Activated CD8-positive, alpha-beta memory T cell treated with anti-CD3 and anti-CD28 coated beads, Interleukin-2, amount 50 U/mL, for 1 hour (primary cell): ENCODE results near the gene PXDN.
"Not testable (repeated sequence)": the region's sequence is repeated elsewhere in the genome, so short reads cannot be mapped to it uniquely, and the experiment has no call there.

ENCODE experiments used
- DNase-seq: peaks from one replicate; pipeline ENCODE4 v3.0.0-alpha.2; 2020; ENCODE audit errors: extremely low read depth

PXDN gene

GRCh38 chr2:1685078-1685956, 59.0 kb downstream of the PXDN start:
- DNase-seq, result no peak

- no peak for DNase-seq
Observed at GRCh38 chr2:1683297-1683696, 61.0 kb downstream of the PXDN start.

- no peak for DNase-seq
Observed at GRCh38 chr2:1682181-1682440, 62.2 kb downstream of the PXDN start.

GRCh38 chr2:1681323-1682180, 62.8 kb downstream of the PXDN start:
- no peak for DNase-seq

GRCh38 chr2:1681017-1681318, 63.3 kb downstream of the PXDN start:
- no peak for DNase-seq

GRCh38 chr2:1680222-1681016, 63.9 kb downstream of the PXDN start:
- DNase-seq, result no peak

GRCh38 chr2:1679488-1680039, 64.8 kb downstream of the PXDN start:
- DNase-seq, result not testable (repeated sequence)

- not testable (repeated sequence) for DNase-seq
Observed at GRCh38 chr2:1679065-1679464, 65.2 kb downstream of the PXDN start.

- no peak for DNase-seq
Observed at GRCh38 chr2:1678609-1679008, 65.7 kb downstream of the PXDN start.

GRCh38 chr2:1677821-1678165, 66.5 kb downstream of the PXDN start:
- no peak for DNase-seq

- no peak for DNase-seq
Observed at GRCh38 chr2:1676913-1677820, 67.1 kb downstream of the PXDN start.

- DNase-seq, result no peak
Observed at GRCh38 chr2:1676091-1676912, 68.0 kb downstream of the PXDN start.

- DNase-seq, result no peak
Observed at GRCh38 chr2:1675633-1676032, 68.7 kb downstream of the PXDN start.

- DNase-seq, result no peak
Observed at GRCh38 chr2:1674766-1675397, 69.4 kb downstream of the PXDN start.

- DNase-seq, result no peak
Observed at GRCh38 chr2:1674276-1674675, 70.0 kb downstream of the PXDN start.

- DNase-seq, result no peak
Observed at GRCh38 chr2:1673160-1673944, 71.0 kb downstream of the PXDN start.

- DNase-seq, result no peak
Observed at GRCh38 chr2:1672738-1673137, 71.6 kb downstream of the PXDN start.

- DNase-seq, result no peak
Observed at GRCh38 chr2:1671916-1672315, 72.4 kb downstream of the PXDN start.

GRCh38 chr2:1670636-1671035, 73.7 kb downstream of the PXDN start:
- DNase-seq, result no peak
